Activated T-helper 2 cell treated with anti-CD3 and anti-CD28 coated beads, Interferon-gamma antibody, Interleukin-2, Interleukin-4, amounts not matched to agents 10 μg/mL and 5 μg/mL and 100 μg/mL, durations not matched to agents 14 hours and 24 hours and 36 hours (primary cell): ENCODE results near the gene TMEM72. TPM values are rescaled to one million over a fixed set of nuclear protein-coding genes. Genes with fewer than 3 reads are reported as not detected.

Experiments used
- DNase-seq: peaks from one replicate; pipeline ENCODE4 v3.0.0; 2021; ENCODE audit warnings: low spot score
- H3K27ac Mint-ChIP-seq: one replicate; pipeline ENCODE4 v1.8.0; 2021; ENCODE audit warnings: mixed read lengths
- H3K27me3 Mint-ChIP-seq: one replicate; pipeline ENCODE4 v1.8.0; 2021; ENCODE audit warnings: low read depth, mixed read lengths
- H3K36me3 Mint-ChIP-seq: one replicate; pipeline ENCODE4 v1.8.0; 2021; ENCODE audit warnings: low read depth, mixed read lengths
- H3K4me1 Mint-ChIP-seq: one replicate; pipeline ENCODE4 v1.8.0; 2021; ENCODE audit warnings: low read depth, mixed read lengths
- H3K4me3 Mint-ChIP-seq: one replicate; pipeline ENCODE4 v1.8.0; 2021; ENCODE audit warnings: low read depth, mild to moderate bottlenecking, moderate library complexity, mixed read lengths
- H3K9me3 Mint-ChIP-seq: one replicate; pipeline ENCODE4 v1.8.0; 2021; ENCODE audit warnings: mixed read lengths
- intact Hi-C: fragments of 100-400 bp; cut with micrococcal nuclease; formaldehyde crosslinking; loops from one replicate; pipeline ENCODE4 v1.15.1; 2023
- total RNA-seq: library from RNA; stranded (reverse); gene quantifications from 2 replicates; pipeline ENCODE4 v1.2.3, GENCODE V29; 2022

TMEM72 gene
- total RNA-seq, 1 donor from 2014 or later: not detected

DNA sequence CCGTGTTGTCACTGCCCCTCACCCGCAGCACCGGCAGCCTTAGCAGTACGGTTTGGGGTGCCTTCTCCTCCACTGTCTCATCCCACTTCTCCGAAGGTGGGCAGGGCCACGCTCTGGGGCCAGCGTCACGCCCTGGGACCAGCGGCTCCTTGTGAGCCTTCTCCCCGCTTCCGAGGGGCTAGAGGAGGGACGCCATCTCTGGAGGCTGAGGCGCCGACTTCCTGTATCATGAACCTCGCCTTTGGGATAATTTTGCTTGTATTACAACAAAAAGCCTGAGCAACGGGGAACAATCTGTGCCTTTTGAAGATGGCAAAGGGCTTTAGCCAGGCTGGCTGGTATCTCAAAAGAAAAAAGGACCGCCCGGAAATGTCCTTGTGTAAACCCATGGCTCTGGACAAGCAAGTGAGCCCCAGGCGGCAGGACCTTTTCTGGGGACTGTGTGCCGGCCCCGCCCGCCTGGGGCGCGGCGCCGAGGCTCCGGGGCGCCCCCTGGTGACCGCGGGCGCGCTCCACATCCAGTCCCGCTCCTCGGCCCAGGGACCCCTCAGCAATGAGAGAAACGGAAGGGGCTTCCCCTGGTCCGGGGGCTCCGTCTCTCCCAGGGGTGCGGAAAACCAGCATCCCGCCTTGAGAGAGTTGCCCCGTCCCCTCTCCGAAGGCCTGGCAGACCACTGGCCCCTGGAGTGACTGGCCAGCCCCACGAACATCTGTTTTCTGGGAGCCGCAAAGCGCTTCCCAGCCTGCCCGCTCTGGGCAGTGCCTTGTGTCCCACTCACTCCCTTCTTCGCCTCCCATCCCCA, 63.7 kb downstream of the TMEM72 start:
- intact Hi-C loops: loop anchor here (1.0 to 2.0 kb wide), 2 partner anchors 16 to 43 kb away; partner anchors contain the start of gene RASSF4
- Mint-ChIP-seq H3K27me3 (no peaks in the 10 kb centered on the region), H3K27ac (peak overlapping the region; percentile 80)

DNA sequence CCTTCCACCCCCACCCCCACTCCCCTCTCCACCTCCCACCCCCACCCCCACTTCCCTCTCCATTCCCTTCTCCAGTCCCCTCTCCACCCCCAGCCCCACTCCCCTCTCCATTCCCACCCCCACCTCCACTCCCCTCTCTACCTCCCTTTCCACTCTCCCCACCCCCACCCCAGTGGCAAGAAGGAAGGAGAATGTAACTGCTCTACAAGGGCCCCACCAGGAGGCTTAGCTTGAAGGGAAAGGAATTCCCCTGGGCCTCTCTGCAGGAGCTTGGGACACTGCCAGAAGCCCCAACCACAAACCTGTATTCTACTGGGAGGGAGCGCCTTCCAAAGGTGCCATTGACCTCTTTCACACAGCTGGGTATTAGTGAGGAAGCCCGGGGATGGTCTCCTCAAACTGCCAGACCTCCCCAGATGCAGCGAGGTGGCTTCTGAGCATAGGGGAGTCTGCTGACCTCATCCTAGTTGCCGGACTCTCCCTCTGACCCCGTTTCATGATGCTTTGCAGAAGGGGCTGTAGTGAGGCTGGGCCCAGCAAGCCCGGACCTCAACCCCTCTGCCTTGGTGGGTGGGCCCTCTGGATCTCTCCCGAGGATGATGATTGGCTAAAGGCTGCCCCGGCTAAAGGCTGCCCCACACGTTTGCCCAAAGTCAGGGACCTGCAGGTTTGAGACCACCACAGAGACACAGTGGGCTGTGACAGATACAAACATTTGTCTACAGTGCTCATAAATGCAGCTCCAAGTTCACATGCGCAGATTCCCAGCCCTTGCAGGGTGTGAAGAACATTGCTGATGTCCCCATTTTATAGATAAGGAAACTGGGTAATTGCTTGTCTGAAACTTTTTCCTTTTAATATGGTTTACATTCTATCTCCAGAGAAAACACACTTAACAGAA, 64.5 kb downstream of the TMEM72 start:
- Mint-ChIP-seq H3K27ac (no peak overlapping the region), H3K36me3 (no peaks in the 10 kb centered on the region), H3K27me3 (no peaks in the 10 kb centered on the region), H3K4me3 (no peak overlapping the region), H3K9me3 (no peaks in the 10 kb centered on the region), H3K4me1 (peaks cover 18% of the 10 kb centered on the region)
- DNase-seq: no peak
- intact Hi-C loops: loop anchor here (1.0 to 2.0 kb wide), 2 partner anchors 17 to 43 kb away; partner anchors contain the start of gene RASSF4

More for the DNA sequence above, 63.7 kb downstream of the TMEM72 start:
- Mint-ChIP-seq H3K9me3 (no peaks in the 10 kb centered on the region), H3K4me1 (peaks cover 15% of the 10 kb centered on the region), H3K4me3 (peak overlapping the region; percentile 64), H3K36me3 (no peaks in the 10 kb centered on the region)
- peak; percentile 63 for DNase-seq

DNA sequence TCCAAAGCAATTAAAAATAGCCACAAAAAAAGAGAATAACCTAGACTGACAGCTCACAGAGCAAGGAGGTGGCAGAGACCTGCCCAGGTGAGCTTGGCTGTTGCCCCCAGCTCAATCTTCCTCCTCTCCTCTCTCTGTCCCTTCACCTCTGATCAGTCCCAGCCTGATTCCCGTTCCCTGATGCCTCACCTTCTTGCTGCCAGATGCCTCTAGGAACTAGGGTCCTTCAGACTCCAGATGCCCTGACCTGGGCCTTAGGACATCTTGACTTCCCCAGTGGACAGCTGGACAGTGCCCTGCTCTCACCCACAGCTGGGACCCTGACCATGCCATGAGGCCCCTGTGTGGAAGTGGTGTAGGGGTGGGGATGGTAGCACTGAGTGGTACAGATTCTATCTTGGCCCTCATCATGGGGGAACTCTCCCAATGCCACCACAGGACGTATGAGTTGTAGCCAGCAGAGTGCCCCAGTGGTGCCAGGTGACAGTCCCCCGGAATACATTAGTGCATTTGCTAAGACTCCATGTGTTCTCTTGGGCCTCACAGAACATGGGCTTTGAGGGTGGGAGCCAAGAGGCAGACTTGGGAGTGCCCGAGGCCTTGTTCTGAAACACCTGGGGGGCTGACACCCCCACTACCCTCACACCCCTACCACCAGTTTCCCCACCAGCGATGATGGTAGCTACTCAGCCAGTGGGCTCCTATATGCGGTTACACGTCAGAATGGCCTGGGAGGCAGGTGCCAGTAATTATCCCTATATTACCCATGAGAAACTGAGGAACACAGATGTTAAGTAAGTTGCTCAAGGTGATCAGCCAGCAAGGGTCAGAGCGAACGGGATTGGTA, 65.4 kb downstream of the TMEM72 start:
- DNase-seq: no peak
- intact Hi-C loops: no loop called here

DNA sequence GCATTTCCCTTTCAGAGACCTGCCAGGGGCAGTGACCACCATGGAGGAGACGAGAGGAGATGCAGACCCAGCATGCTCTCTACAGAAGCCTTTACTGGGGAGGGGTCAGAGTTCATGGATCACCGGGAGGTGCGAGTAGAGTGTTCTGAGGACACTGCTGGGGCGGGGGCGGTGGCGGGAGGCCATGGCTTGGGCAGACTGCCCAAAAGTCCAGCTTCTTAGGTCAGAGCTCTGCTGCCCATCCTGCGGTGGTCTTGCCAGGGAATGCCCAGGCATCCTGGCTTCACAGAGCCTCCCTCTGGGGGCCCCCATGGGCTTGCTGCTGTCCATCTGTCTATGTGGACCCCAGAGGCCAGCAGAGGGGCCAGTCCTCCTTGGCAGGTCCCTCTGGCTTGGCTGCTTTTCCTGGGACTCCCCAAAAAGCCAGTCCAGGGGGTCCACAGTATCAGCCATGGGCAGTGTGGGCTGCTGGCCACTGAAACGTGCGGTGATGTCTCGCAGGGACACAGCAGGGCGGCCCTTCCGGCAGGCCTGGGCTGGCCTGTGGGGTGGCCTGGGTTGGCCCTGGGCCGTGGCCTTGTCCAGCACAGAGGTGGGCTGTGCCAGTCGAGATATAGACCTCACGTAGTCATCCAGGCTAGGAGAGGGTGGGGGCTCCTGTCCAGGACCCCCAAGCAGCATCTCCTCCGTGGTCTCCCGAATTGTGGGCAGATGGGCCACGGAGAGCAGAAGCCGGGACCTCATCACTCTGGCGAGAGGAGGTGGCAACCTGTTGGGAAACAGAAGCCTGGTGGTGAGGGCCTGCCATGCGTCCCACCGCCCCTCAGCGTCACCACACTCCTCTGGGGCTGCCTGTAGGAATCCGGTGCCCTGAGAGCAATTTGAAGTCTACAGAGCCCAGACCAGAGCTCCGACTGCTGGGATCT, 66.4 kb downstream of the TMEM72 start:
- Mint-ChIP-seq H3K4me1 (peaks cover 30% of the 10 kb centered on the region), H3K4me3 (no peak overlapping the region), H3K27ac (no peak overlapping the region), H3K36me3 (no peaks in the 10 kb centered on the region), H3K27me3 (no peaks in the 10 kb centered on the region), H3K9me3 (no peaks in the 10 kb centered on the region)
- intact Hi-C loops: no loop called here
- DNase-seq: no peak

More for the DNA sequence above, 65.4 kb downstream of the TMEM72 start:
- H3K9me3 Mint-ChIP-seq: no peaks in the 10 kb centered on the region
- no peaks in the 10 kb centered on the region for H3K36me3 Mint-ChIP-seq
- no peaks in the 10 kb centered on the region for H3K27me3 Mint-ChIP-seq
- H3K4me3 Mint-ChIP-seq: no peak overlapping the region
- peaks cover 27% of the 10 kb centered on the region for H3K4me1 Mint-ChIP-seq
- no peak overlapping the region for H3K27ac Mint-ChIP-seq

DNA sequence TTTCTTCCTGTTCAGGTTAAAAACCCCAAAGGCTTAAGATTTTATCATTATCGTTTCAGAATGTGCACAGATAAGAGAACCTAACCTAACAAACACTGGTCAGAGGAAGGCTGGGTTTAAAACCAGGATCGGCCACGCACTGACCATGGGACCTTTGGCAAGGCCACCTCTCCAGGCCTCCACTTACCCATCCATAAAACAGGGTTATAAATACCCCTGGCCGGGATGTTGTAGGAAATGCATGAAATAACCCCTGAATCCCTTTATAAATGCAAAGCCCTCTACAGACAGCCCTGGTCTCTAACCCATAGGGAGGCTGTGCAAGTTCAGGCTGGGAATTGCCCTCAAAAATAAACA, 67.1 kb downstream of the TMEM72 start:
- H3K36me3 Mint-ChIP-seq: no peaks in the 10 kb centered on the region
- no peaks in the 10 kb centered on the region for H3K27me3 Mint-ChIP-seq
- peak overlapping the region; percentile 47 for H3K4me3 Mint-ChIP-seq
- peak overlapping the region; percentile 8 for H3K27ac Mint-ChIP-seq
- no peak for DNase-seq
- no peaks in the 10 kb centered on the region for H3K9me3 Mint-ChIP-seq
- H3K4me1 Mint-ChIP-seq: peaks cover 30% of the 10 kb centered on the region
- intact Hi-C loops: no loop called here

DNA sequence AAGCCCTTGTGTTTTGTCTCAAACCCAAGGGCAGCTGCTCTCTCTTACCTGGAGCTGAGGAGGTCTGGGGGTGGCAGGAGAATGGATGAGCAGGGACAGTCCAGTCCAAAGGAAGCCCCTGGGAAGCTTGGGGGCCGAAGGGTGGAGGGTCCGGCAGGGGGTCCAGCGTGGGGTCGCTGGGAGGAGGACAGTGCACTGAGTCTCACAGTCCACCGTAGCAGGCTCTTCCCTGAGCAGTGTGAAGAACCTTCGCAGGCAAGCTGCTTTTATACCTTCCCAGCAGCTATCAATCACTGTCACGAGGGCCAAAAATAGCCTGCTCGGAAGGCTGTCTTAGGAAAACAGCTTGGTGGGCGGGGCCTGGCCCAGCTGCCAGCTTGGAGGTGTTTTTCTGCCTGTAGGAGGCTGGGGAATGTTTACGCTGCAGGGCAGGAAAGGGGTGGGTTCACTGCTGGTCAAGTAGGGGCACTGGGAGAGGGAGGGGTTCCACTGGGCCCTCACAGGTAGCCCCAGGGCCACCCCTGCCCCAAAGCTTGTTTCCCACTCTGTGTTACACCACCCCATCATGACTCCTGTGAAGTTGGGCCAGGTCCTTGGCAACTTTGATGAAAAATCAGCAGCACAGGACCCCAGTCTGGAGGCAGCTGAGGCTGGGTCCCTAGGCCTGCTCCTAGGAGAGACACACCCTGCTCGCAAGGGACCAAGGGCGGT, 67.6 kb downstream of the TMEM72 start, which contains the start of gene DEPP1:
Gene DEPP1 (minus strand): TSS at position 240 of the 711 bp plus-strand sequence. CDS start 779 bp downstream, outside the sequence.
- Mint-ChIP-seq H3K27ac (peak within 1 kb of the TSS; percentile 8), H3K9me3 (no peaks in the 10 kb centered on the region), H3K27me3 (no peaks in the 10 kb centered on the region), H3K4me3 (peak within 1 kb of the TSS; percentile 47), H3K36me3 (no peaks in the 10 kb centered on the region), H3K4me1 (peaks cover 25% of the 10 kb centered on the region)
- intact Hi-C loops: no loop called here
- no peak for DNase-seq

DNA sequence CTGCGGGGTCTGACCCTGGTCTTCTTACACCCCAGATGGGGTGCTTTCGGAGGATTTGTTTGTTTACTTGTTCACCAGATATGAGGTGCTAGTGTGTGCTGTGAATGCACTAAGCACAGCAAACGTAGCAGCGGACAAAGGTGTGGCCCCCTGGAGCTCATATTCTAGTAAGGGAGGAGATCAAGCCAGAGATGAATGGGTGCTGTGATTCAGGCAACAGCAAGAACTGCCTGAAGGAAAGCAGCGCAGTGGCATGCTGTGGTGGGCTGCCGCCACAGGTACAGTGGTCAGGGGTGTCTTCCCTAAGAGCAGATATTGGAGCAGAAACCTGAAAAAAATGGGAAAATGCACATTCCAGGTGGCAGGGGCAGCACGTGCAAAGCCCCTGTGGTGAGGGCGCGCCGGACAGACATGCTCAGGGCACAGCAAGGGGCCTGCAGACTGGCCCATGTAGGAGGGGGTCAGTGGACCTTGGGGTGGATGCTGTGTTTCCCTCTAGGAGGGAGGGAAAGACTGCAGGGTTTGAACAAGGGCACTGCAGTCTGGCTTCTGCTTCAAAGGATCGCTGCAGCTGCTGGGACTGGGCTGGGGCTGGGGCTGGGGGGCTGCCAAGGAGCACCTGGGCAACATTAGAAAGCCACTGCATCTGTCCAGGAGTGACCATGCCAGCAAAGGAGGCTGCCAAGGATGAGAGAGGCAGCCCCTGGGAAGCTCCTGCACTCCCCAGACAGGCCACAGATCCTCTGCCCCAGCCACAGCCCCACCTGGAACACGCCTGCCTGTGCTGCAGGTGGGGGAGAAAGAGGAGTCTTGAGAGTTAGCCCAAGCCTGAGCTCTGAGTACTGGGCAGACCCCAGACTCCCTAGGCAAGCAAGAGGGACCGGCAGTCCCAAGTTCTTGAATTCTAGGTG, 68.4 kb downstream of the TMEM72 start:
- H3K4me3 Mint-ChIP-seq: no peak overlapping the region
- DNase-seq: no peak

DNA sequence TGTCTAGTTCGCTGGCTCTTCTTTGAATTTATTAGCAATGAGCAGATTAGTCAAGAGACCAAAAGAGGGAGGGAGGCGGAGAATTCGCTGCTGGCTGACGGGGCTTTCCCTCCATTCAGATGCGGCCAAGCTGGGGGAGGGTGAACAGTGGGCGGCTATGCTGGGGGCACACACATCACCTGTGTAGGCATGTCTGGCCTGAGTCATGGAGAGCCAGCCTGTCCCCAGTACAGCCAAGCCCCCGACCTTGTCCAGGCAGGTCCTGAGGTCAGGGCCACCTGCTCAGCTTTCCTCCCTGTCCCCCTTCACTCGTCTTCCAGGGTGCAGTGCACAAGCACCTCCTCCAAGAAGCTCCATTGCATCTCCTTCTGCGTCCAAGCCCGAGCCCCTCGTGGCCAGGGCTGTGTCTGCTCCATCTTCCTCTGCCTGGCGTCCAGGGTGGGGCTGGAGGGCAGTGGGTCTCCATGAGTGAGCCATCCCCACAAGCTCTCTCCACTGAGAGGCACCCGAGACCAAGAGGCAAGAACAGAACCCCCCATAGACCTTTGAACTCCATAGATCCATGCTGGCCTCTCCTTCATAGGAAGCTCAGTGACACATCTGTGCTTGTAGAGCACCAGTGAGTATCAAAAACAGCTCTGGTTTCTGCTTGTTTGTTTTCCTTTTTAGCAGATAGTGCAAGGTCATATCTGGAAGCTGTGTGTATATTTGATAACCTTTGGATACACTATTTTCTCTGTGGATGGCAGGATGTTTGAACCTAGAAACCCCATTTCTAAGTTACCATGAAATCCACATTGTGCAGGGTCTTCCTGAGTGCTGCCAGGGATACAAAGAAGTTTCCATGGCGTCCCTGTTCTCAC, 69.4 kb downstream of the TMEM72 start:
- peaks cover 24% of the 10 kb centered on the region for H3K4me1 Mint-ChIP-seq
- no peak overlapping the region for H3K4me3 Mint-ChIP-seq
- H3K9me3 Mint-ChIP-seq: no peaks in the 10 kb centered on the region
- H3K27me3 Mint-ChIP-seq: peaks cover under 1% of the 10 kb centered on the region
- no peak overlapping the region for H3K27ac Mint-ChIP-seq
- intact Hi-C loops: no loop called here
- DNase-seq: no peak
- no peaks in the 10 kb centered on the region for H3K36me3 Mint-ChIP-seq

More for the DNA sequence above, 68.4 kb downstream of the TMEM72 start:
- Mint-ChIP-seq H3K9me3 (no peaks in the 10 kb centered on the region), H3K36me3 (no peaks in the 10 kb centered on the region), H3K27ac (no peak overlapping the region), H3K27me3 (no peaks in the 10 kb centered on the region), H3K4me1 (peaks cover 25% of the 10 kb centered on the region)
- intact Hi-C loops: no loop called here

DNA sequence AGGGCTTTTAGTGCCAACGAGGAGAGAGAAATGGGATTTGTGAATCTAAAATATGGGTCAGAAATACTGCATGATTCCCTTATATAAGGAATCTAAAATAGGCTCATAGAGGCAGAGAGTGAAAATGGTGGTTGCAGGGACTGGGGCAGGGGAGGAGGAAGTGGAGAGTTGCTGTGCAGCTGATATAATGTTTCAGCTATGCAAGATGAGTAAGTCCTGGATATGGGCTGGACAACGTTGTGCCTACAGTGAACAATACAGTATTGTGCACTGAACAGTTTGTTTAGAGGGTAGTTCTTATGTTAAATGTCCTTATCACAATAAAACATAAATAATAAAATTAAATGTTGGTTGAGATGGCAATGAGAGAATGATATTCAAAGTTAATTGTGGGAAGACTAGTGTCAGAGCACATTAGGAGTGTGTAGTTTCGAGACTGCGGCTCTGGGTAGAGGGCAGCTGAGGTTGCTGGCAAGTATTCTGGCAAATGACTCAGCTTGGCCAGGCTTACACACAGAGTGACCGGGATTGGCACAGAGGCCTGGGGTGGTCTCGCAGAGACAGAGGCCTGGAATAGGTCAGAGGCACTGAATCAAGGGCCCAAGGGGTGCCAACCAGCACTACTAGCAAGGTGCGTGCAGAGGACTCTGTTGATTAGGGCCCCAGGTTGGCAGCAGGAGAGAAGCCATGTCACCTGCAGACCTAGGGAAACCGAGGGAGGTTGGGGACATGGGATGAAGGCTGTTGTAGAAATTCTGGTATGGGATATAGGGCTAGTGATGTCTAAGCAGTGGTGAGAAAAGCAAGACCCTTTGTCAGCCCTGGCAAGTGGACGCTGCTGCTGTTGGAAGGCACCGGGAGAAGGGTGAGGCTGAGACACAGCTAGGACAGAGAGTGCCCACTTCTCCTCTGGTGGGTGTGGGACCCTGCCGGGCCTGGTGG, 70.3 kb downstream of the TMEM72 start:
- Mint-ChIP-seq H3K27ac (no peak overlapping the region), H3K27me3 (peaks cover 3% of the 10 kb centered on the region)

More for the DNA sequence above, 70.3 kb downstream of the TMEM72 start:
- intact Hi-C loops: no loop called here
- H3K36me3 Mint-ChIP-seq: no peaks in the 10 kb centered on the region
- H3K4me1 Mint-ChIP-seq: peaks cover 24% of the 10 kb centered on the region
- H3K4me3 Mint-ChIP-seq: no peak overlapping the region
- no peak for DNase-seq
- H3K9me3 Mint-ChIP-seq: no peaks in the 10 kb centered on the region
